ENCODE results near the gene CMIP. TPM values are rescaled to one million over a fixed set of nuclear protein-coding genes. Genes with fewer than 3 reads are reported as not detected.

CMIP gene
- total RNA-seq, 1 donor from 2014 or later: 6.6 TPM

- Histone ChIP-seq H3K4me3 (no peak overlapping the region), H3F3A (ENCODE audit: low read depth) (no peaks in the 10 kb centered on the region), H3K27me3 (no peaks in the 10 kb centered on the region), H3K79me2 (ENCODE audit: low read depth) (peaks cover 56% of the 10 kb centered on the region), H4K20me1 (ENCODE audit: low read depth) (peaks cover 99% of the 10 kb centered on the region), H3K27ac (no peak overlapping the region), H2AFZ (replicated peaks) (no peak overlapping the region), H3K4me1 (peaks cover 3% of the 10 kb centered on the region), H3K36me3 (no peaks in the 10 kb centered on the region), H3K9me3 (ENCODE audit: low read depth) (no peaks in the 10 kb centered on the region), H3K9ac (no peak overlapping the region), H3K4me2 (no peak overlapping the region)
- Mint-ChIP-seq H3K27ac (no peak overlapping the region), H3K36me3 (peaks cover 3% of the 10 kb centered on the region), H3K4me1 (peaks cover 42% of the 10 kb centered on the region), H3K4me3 (no peak overlapping the region), H3K27me3 (ENCODE audit: insufficient read depth, low read depth) (peaks cover 4% of the 10 kb centered on the region), H3K9me3 (no peaks in the 10 kb centered on the region)
- TF ChIP-seq CTCF (IDR thresholded peaks at IDR 0.05): no peak
- no peak for TF ChIP-seq EZH2phosphoT487 (IDR thresholded peaks at IDR 0.05)
- TF ChIP-seq EZH2 (IDR thresholded peaks at IDR 0.05): no peak
- no peak for DNase-seq (ENCODE audit: low spot score)
Observed at GRCh38 chr16:81566086-81567007, 121.7 kb downstream of the CMIP start.

DNA sequence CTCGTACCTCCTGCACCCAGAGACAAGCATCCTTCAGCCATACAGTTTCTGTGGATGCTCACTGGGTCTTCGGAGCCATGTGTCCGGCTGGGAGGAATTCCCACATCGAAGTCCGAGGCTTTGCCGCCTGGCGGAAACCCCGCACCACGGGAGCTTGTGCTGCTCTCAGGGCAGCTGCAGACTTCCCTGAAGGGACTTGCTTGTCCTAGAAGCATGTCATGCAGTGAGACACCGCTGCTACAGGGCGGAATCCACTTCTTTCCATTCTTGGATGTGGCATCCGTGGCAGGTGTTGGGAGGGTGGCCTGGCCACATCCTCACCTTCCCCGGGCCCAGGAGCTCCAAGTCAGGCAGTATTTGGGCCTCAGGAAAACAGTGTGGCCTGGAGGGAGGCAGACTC lies 122.5 kb downstream of the CMIP start:
- no peak overlapping the region for H3K27ac ChIP-seq
- H3K27ac Mint-ChIP-seq: no peak overlapping the region
- peaks cover 57% of the 10 kb centered on the region for H3K79me2 ChIP-seq (ENCODE audit: low read depth)
- TF ChIP-seq EZH2phosphoT487 (IDR thresholded peaks at IDR 0.05) (no peak), CTCF (IDR thresholded peaks at IDR 0.05) (no peak), EZH2 (IDR thresholded peaks at IDR 0.05) (no peak)
- H3K9me3 Mint-ChIP-seq: no peaks in the 10 kb centered on the region
- H3K27me3 Mint-ChIP-seq (ENCODE audit: insufficient read depth, low read depth): peaks cover 4% of the 10 kb centered on the region
- no peak overlapping the region for H3K9ac ChIP-seq
- no peak overlapping the region for H3K4me3 Mint-ChIP-seq
- no peaks in the 10 kb centered on the region for H3K9me3 ChIP-seq (ENCODE audit: low read depth)
- H3K4me1 ChIP-seq: peaks cover 3% of the 10 kb centered on the region
- no peak overlapping the region for H2AFZ ChIP-seq (replicated peaks)
- H3F3A ChIP-seq (ENCODE audit: low read depth): no peaks in the 10 kb centered on the region
- peaks cover 42% of the 10 kb centered on the region for H3K4me1 Mint-ChIP-seq
- no peak for DNase-seq (ENCODE audit: low spot score)
- H4K20me1 ChIP-seq (ENCODE audit: low read depth): peaks cover 99% of the 10 kb centered on the region
- H3K36me3 Mint-ChIP-seq: peaks cover 3% of the 10 kb centered on the region
- H3K4me3 ChIP-seq: no peak overlapping the region
- no peak overlapping the region for H3K4me2 ChIP-seq
- H3K36me3 ChIP-seq: no peaks in the 10 kb centered on the region
- H3K27me3 ChIP-seq: no peaks in the 10 kb centered on the region

- no peaks in the 10 kb centered on the region for H3K27me3 ChIP-seq
- H2AFZ ChIP-seq (replicated peaks): no peak overlapping the region
- H3K4me3 ChIP-seq: no peak overlapping the region
- no peak overlapping the region for H3K27ac ChIP-seq
- H3K4me1 ChIP-seq: peaks cover 3% of the 10 kb centered on the region
- no peaks in the 10 kb centered on the region for H3F3A ChIP-seq (ENCODE audit: low read depth)
- Mint-ChIP-seq H3K27me3 (ENCODE audit: insufficient read depth, low read depth) (peaks cover 4% of the 10 kb centered on the region), H3K4me3 (no peak overlapping the region), H3K4me1 (peaks cover 42% of the 10 kb centered on the region), H3K27ac (peak overlapping the region; percentile 81), H3K9me3 (no peaks in the 10 kb centered on the region), H3K36me3 (peaks cover 3% of the 10 kb centered on the region)
- H3K4me2 ChIP-seq: no peak overlapping the region
- H4K20me1 ChIP-seq (ENCODE audit: low read depth): peaks cover 98% of the 10 kb centered on the region
- H3K9me3 ChIP-seq (ENCODE audit: low read depth): no peaks in the 10 kb centered on the region
- H3K79me2 ChIP-seq (ENCODE audit: low read depth): peaks cover 54% of the 10 kb centered on the region
- no peaks in the 10 kb centered on the region for H3K36me3 ChIP-seq
- H3K9ac ChIP-seq: no peak overlapping the region
- no peak for DNase-seq (ENCODE audit: low spot score)
- no peak for TF ChIP-seq EZH2 (IDR thresholded peaks at IDR 0.05)
- TF ChIP-seq CTCF (IDR thresholded peaks at IDR 0.05): no peak
- no peak for TF ChIP-seq EZH2phosphoT487 (IDR thresholded peaks at IDR 0.05)
Observed at GRCh38 chr16:81567987-81568748, 123.6 kb downstream of the CMIP start.

All from neural progenitor cell (in vitro differentiated cells).